Stimulated activated CD4-positive, alpha-beta T cell treated with anti-CD3 and anti-CD28 coated beads, Interleukin-15, amount 100 ng/mL, for 48 hours (primary cell): ENCODE results near the gene AMZ2.
"Not testable (repeated sequence)": the region's sequence is repeated elsewhere in the genome, so short reads cannot be mapped to it uniquely, and the experiment has no call there.

Experiments
- DNase-seq, 2 donors: peaks; one replicate each; pipeline ENCODE4 v3.0.0-alpha.2; 2020; ENCODE audit warnings: low read depth in 2 of 2

The AMZ2 gene

GRCh38 chr17:68220786-68221185 lies 27.1 kb upstream of the AMZ2 start:
- not testable (repeated sequence) for DNase-seq

GRCh38 chr17:68221786-68222185 lies 26.1 kb upstream of the AMZ2 start:
- no peak for DNase-seq

DNA sequence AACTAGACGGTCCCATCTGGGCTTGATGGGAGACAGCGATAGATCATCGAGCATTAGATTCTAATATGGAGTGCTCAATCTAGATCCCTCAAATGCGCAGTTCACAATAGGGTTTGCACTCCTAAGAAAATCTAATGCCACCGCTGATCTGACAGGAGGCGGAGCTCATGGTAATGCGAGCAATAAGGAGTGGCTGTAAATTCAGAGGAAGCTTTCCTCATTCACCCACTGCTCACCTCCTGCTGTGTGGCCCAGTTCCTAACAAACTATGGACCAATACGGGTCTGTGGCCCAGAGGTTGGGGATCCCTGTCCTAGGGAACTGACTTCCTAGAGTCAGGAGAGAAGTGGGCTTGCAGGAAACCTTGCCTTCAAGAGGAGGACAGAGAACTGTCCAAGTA lies 25.2 kb upstream of the AMZ2 start:
- DNase-seq, result no peak

DNA sequence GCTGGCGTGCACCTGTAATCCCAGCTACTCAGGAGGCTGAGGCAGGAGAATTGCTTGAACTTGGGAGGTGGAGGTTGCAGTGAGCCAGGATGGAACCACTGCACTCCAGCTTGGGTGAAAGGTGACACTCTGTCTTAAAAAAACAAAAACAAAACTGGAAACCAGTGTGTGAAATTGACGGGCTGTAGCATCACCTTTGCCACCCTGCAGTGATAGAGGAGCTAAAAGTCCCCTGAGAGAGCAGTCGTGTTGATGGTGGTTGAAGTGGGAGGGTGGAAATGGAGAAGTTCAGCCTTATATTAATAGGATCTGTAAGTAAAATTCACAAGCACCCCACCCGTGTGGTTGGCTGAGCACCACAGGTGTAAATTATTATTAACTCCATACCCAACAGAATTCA lies 22.8 kb upstream of the AMZ2 start:
- DNase-seq, result not testable (repeated sequence)

GRCh38 chr17:68228039-68228680 lies 19.7 kb upstream of the AMZ2 start:
- not testable (repeated sequence) for DNase-seq

DNA sequence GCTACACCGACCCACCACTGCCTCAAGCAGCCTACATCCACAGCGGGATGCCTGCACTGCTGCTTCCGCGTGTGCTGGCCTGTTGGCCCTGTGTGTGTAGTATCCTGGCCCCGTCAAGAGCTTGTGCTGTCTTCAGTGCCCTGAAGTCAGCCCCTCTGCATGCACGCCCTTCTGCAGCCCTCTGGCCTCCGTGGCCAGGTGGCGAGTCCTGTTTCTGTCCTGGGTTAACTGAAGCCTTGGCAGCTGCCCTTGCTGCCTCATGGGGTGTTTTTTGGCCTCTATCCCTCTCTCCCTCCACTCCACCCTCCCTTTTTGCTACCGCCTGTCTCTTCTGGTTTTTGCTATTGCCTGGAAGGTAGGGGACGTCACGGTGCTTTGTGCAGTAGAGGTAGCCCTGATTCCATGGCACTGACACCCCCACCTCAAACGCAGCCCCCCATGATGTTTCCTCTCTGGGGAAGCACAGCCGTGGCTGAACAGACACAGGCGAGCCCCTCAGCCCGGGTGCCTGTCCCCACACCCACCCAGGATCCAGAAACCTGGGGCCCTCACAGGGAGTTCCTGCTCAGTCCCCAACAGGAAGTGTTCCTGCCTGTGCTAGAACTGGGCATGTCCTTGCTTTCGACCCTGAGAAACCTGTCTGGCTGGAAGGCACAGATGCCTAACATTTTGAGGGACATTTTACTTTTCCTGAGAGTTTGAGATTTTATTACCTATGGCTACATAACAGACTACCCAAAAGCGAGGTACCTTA lies 18.8 kb upstream of the AMZ2 start:
- no peak for DNase-seq

DNA sequence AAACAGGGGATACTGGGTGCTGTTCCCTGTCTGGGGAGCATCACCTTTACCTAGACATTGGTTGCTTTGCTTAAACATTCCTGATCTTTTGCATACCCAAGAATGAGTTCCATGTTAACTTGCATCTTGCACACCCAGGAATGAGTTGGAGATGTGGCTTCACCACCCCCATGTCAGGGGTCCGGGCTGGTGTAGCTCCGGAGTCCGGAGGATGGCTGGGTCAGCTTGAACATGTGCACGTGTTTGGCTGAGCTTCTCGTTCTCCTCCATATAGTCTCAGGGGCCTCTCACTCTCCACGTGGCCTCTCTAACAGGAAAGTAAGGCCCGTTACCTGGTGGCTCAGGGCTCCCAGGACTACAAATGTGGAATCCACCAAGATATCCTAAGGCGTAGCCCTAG lies 18.2 kb upstream of the AMZ2 start:
- DNase-seq, result no peak

DNA sequence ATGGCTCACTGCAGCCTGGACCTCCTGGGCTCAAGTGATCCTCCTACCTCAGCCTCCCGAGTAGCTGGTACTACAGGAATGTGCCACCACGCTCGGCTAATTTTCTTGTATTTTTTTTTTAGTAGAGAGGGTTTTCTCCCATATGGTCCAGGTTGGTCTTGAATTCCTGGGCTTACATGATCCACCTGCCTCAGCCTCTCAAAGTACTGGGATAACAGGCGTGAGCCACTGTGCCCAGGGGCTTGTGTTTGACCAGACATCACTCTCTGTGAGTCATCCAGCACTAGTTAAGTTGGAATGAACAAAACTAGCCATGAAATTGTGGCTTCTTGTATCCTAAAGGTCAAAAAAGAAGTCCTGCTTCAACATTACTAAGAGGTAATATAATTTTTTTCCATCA lies 16.7 kb upstream of the AMZ2 start:
- DNase-seq, result not testable (repeated sequence)

- no peak for DNase-seq
Observed at GRCh38 chr17:68231541-68231940, 16.3 kb upstream of the AMZ2 start.

- DNase-seq, result not testable (repeated sequence)
Observed at GRCh38 chr17:68232741-68233140, 15.1 kb upstream of the AMZ2 start.

GRCh38 chr17:68234726-68235335 lies 13.0 kb upstream of the AMZ2 start:
- DNase-seq, result not testable (repeated sequence)

GRCh38 chr17:68235336-68235791 lies 12.5 kb upstream of the AMZ2 start:
- not testable (repeated sequence) for DNase-seq

- not testable (repeated sequence) for DNase-seq
Observed at GRCh38 chr17:68237369-68238163, 10.3 kb upstream of the AMZ2 start.

GRCh38 chr17:68238164-68238870 lies 9.5 kb upstream of the AMZ2 start:
- no peak for DNase-seq

DNA sequence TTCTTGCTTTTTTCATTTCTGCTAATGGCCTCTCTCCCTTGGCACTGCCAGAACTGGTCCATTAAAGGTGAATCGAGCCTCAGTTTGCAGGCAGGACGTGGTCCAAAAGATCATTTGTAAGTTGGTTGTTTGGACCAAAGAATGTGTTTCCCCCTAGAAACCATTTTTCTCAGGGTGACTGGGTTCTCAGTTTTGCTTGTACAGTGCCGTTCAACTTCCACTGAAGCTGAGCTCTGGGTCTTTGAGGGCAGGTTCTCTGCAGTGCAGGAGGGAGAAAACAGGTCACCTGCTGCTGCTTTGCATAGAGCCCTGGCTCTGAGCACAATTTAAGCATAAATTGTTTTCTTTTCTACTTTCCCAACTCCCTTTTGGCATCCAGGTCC lies 9.0 kb upstream of the AMZ2 start:
- no peak for DNase-seq

DNA sequence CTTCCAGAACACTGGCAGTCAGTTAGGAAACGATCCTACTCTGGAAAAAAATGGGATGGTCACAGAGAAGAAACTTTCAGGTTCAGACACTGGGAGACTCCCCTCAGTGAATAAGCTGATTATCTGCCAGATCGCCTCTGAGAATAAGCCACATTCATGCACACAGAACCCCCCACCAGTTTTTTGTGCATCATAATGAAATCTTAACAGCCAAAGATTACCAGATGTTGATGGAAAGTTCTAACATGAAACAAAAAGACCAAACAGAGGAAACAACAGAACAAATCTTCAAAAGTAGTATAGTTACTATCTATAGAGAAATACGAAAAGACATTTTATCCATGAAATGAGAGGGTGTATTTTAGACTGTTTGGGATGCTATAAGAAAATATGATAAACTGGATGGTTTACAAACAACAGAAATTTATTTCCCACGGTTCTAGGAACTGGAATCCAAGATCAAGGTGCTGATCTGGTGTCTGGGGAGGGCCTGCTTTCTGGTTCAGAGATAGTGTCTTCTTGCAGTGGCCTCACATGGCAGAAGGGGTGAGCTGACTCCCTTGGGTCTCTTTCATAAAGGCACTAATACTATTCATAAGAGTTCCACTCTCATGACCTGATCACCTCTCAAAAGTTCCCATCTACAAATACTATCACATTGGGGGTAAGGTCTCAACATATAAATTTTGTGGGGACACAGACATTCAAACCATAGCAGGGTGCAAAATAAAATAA lies 8.0 kb upstream of the AMZ2 start:
- DNase-seq, result no peak

DNA sequence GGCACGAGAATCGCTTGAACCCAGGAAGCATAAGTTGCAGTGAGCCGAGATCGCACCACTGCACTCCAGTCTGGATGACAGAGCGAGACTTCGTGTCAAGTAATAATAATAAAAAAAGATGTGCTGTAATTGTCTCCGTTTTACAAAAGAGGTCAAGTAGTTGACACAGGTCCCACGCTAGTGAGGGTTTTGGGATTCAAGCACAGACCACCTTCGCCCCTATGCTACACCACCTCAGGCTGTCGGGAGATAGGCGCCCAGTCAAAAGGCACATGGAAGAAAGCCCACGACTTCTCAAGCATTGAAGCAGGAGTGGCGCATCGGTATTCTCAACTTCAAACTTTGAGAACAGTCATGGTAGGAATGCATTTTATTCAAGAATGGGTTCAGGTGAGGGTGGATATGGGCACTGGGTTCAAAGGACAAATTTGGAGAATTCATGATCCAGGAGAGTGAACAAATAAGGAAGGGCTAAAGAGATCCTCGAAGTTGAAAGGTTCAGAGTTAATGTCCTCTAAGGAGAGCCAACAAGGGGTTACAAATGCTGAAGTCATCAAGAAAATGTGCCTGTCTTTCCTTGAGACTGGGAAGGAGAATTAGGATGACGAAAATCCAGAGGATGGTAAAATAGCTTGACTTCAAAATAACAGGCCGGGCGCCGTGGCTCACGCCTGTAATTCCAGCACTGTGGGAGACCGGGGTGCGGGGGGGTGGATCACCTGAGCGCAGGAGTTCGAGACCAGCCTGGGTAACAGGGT lies 1.4 kb upstream of the AMZ2 start:
- DNase-seq, result no peak

DNA sequence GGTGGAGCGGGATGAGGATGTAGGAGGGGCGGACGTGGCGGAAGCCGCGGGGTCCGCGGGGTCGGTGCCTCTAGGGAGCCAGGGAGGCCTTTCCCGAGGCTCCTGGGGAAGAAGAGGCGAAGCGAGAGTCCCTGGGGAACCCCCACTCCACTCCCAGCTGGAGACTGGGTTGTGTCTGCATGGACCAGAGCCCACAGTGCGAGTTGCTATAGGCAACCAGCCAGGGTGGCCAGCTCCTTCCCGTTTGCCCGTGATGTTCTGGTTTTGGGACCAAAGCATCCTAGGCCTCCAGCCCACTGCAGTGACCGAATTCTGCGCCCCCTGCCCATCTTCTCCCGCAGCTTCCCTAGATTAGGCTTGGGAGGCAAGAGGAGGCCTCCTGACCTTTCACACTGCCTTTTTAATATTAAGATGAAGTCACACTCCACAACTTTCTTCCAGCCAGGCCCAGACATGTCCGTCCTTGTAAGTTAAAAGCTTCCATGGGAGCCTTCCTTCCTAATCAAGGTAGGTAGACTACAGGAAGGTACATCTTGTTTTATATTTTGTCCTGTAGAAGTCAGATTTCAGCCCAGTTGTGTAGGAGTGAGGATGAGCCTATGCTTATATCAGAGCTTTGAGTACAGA lies 469 bp downstream of the AMZ2 start:
- DNase-seq, result peak; percentile 39 to 45

GRCh38 chr17:68248891-68249290 lies 1.0 kb downstream of the AMZ2 start:
- DNase-seq, result no peak

- DNase-seq, result no peak
Observed at GRCh38 chr17:68249354-68249765, 1.5 kb downstream of the AMZ2 start.
